ENCODE data around the gene B4GAT1. TPM values are rescaled to one million over a fixed set of nuclear protein-coding genes. Genes with fewer than 3 reads are reported as not detected.

Gene B4GAT1
- total RNA-seq, 1 donor from 2014 or later = 25.2 TPM

DNA sequence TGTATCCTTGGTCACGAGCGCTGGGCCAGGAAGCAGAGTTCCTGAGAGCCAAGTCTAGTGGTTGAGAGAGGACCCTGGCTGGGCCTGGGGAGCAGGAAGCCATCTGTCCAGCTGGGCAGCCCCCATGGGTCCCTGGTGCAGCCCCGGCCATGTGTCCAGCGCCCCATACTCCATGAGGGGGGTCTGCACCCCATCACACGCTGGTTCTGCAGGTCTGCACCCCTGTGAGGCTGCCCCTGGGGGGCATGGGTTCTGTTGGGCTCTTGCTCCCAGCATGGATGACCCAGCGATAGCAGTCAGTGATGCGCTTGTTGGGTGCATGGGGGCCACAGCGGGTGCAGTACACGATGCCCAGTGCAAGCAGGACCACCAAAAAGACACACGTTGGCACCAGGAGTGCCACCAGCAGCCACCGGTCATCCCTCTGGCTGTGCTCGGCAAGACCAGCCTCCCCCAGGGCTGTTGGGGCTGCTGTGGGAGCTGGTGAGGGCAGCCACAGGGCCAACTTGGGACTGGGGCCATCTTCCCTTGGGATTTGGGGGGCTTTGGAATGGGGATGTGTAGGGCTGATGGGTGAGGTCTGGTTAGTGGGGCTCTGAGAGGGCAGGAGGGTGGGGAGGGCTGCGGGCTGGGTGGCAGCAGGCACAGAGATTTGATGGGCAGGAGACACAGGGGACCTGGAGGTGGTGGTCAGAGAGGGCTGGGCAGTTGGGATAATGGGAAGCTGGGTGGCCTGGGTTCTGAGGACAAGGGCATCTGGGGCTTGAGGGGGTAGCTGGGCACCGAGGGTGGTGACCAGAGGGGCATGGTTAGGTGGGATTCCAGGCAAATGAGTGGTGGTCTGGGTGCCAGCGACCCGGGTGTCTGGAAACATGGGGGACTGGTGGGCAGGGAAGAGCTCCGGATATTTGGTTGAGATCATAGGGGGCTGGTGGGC, 32.6 kb downstream of the B4GAT1 start:
- peaks cover 32% of the 10 kb centered on the region for H3K79me2 ChIP-seq (ENCODE audit: insufficient read depth, low read length)
- H3K9me3 ChIP-seq (ENCODE audit: insufficient read depth, low read depth, low read length) = no peaks in the 10 kb centered on the region
- H3K4me3 ChIP-seq (ENCODE audit: insufficient read depth, low read depth, low read length) = peak overlapping the region; percentile 48
- no peaks in the 10 kb centered on the region for H3K36me3 ChIP-seq (ENCODE audit: insufficient read depth, low read length)
- H4K20me1 ChIP-seq (ENCODE audit: insufficient read depth, low read length) = peaks cover 15% of the 10 kb centered on the region
- Mint-ChIP-seq H3K27ac (ENCODE audit: unreplicated experiment) (no peak overlapping the region), H3K4me3 (ENCODE audit: unreplicated experiment) (no peak overlapping the region), H3K27me3 (ENCODE audit: low read depth, unreplicated experiment) (peaks cover 2% of the 10 kb centered on the region), H3K4me1 (ENCODE audit: low read depth, unreplicated experiment) (peaks cover 34% of the 10 kb centered on the region), H3K36me3 (ENCODE audit: low read depth, unreplicated experiment) (peaks cover 6% of the 10 kb centered on the region), H3K9me3 (ENCODE audit: unreplicated experiment) (peaks cover 9% of the 10 kb centered on the region)
- H2AFZ ChIP-seq (ENCODE audit: low read depth, low read length) = no peak overlapping the region
- H3K27ac ChIP-seq (ENCODE audit: low read depth, low read length) = peak overlapping the region; percentile 90
- DNase-seq (ENCODE audit: low read depth) (no peak), FAIRE-seq (no peak)
- TF ChIP-seq EZH2 (IDR thresholded peaks at IDR 0.05; ENCODE audit: insufficient read depth, low read length) = no peak
- TF ChIP-seq, protein P1, sequence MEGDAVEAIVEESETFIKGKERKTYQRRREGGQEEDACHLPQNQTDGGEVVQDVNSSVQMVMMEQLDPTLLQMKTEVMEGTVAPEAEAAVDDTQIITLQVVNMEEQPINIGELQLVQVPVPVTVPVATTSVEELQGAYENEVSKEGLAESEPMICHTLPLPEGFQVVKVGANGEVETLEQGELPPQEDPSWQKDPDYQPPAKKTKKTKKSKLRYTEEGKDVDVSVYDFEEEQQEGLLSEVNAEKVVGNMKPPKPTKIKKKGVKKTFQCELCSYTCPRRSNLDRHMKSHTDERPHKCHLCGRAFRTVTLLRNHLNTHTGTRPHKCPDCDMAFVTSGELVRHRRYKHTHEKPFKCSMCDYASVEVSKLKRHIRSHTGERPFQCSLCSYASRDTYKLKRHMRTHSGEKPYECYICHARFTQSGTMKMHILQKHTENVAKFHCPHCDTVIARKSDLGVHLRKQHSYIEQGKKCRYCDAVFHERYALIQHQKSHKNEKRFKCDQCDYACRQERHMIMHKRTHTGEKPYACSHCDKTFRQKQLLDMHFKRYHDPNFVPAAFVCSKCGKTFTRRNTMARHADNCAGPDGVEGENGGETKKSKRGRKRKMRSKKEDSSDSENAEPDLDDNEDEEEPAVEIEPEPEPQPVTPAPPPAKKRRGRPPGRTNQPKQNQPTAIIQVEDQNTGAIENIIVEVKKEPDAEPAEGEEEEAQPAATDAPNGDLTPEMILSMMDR (IDR thresholded peaks at IDR 0.05; ENCODE audit: insufficient read depth, low read depth, low read length) = no peak
- peaks cover 53% of the 10 kb centered on the region for H3K4me1 ChIP-seq (ENCODE audit: insufficient read depth, low read length)
- H3K9ac ChIP-seq (ENCODE audit: low read length) = peak overlapping the region; percentile 80
- H3K4me2 ChIP-seq (ENCODE audit: low read length) = peak overlapping the region; percentile 81
- no peaks in the 10 kb centered on the region for H3K27me3 ChIP-seq (ENCODE audit: insufficient read depth, low read length)

DNA sequence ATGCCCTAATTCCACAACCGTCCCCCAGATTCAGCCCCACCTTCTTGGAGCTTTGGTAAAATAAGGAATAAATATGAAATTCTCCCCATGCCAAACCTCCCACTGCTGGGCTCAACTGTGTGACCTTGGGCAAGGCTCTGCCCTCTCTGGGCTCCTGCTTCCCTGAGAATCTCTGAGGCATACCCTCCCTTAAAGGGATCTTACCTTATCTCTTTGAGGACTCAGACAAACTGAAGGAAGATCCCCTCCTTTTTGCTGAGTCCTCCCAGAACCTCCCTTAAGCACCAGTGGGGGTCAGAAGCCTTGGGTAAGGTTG, 33.3 kb downstream of the B4GAT1 start:
- Mint-ChIP-seq H3K36me3 (ENCODE audit: low read depth, unreplicated experiment) (peaks cover 6% of the 10 kb centered on the region), H3K27ac (ENCODE audit: unreplicated experiment) (peak overlapping the region; percentile 71), H3K4me3 (ENCODE audit: unreplicated experiment) (peak overlapping the region; percentile 74), H3K4me1 (ENCODE audit: low read depth, unreplicated experiment) (peaks cover 33% of the 10 kb centered on the region), H3K9me3 (ENCODE audit: unreplicated experiment) (peaks cover 7% of the 10 kb centered on the region), H3K27me3 (ENCODE audit: low read depth, unreplicated experiment) (peaks cover 2% of the 10 kb centered on the region)
- peaks cover 15% of the 10 kb centered on the region for H4K20me1 ChIP-seq (ENCODE audit: insufficient read depth, low read length)
- H3K4me1 ChIP-seq (ENCODE audit: insufficient read depth, low read length) = peaks cover 53% of the 10 kb centered on the region
- H3K9me3 ChIP-seq (ENCODE audit: insufficient read depth, low read depth, low read length) = no peaks in the 10 kb centered on the region
- peak overlapping the region; percentile 48 for H3K4me3 ChIP-seq (ENCODE audit: insufficient read depth, low read depth, low read length)
- H2AFZ ChIP-seq (ENCODE audit: low read depth, low read length) = no peak overlapping the region
- H3K27me3 ChIP-seq (ENCODE audit: insufficient read depth, low read length) = no peaks in the 10 kb centered on the region
- no peak for DNase-seq (ENCODE audit: low read depth)
- H3K9ac ChIP-seq (ENCODE audit: low read length) = peak overlapping the region; percentile 80
- TF ChIP-seq, protein P1 (IDR thresholded peaks at IDR 0.05; ENCODE audit: insufficient read depth, low read depth, low read length) = no peak
- no peak for TF ChIP-seq EZH2 (IDR thresholded peaks at IDR 0.05; ENCODE audit: insufficient read depth, low read length)
- H3K36me3 ChIP-seq (ENCODE audit: insufficient read depth, low read length) = no peaks in the 10 kb centered on the region
- peak overlapping the region; percentile 90 for H3K27ac ChIP-seq (ENCODE audit: low read depth, low read length)
- H3K79me2 ChIP-seq (ENCODE audit: insufficient read depth, low read length) = peaks cover 32% of the 10 kb centered on the region
- no peak for FAIRE-seq
- peak overlapping the region; percentile 81 for H3K4me2 ChIP-seq (ENCODE audit: low read length)

Data from astrocyte (in vitro differentiated cells and primary cell).